ENCODE results near the gene TMSB4X. TPM values are rescaled to one million over a fixed set of nuclear protein-coding genes. Genes with fewer than 3 reads are reported as not detected.
"Not testable (repeated sequence)": the region's sequence is repeated elsewhere in the genome, so short reads cannot be mapped to it uniquely, and the experiment has no call there.

TMSB4X gene
- 7,483 and 8,887 TPM in 2 replicates for total RNA-seq

DNA sequence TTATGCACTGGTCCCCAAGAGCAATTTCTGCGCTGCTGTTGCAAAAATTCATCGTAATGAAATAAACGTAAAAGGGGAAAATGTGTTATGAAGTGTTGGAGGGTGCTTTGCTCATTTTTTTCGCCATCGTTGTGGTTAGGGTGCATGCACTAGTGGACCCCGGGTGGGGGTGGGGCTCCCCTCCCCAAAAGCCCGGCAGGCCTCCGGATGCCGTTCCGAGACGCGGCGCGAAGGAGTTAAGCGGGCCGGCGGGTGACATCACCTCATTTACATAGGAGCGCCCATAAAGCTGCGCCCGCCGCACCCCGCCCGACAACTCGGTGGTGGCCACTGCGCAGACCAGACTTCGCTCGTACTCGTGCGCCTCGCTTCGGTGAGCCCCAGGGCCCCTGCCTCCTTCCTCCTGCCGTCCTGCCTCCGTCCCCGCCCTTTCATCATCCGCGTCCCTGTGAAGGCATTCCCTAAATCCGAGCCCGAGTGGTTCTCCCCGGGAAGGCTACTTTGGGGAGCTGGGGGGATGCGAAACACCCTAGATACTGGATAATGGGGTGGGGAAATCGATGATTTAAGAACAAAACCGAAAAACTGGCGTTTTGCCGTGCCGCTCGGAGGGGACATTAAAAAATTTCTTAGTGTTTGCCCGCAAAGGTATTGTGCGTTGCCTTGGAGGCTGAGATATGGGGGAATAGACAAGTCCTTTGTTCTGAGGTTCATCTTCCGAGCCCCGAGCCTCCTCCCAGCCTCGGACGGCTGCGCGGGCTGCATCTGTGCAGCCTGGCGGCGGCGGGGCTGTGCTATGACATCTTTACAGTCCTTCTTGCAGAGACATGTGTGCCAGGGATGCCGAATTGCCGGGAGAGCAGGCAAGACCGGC is at the start of gene TMSB4X:
TMSB4X (plus strand) TSS at position 315 of the 874 bp plus-strand sequence.
- H3K4me3 ChIP-seq (ENCODE audit: low read depth, low read length), result peak within 1 kb of the TSS; percentile 90
- DNase-seq (ENCODE audit: low read depth), result peak; percentile 84
- TF ChIP-seq, protein P1, sequence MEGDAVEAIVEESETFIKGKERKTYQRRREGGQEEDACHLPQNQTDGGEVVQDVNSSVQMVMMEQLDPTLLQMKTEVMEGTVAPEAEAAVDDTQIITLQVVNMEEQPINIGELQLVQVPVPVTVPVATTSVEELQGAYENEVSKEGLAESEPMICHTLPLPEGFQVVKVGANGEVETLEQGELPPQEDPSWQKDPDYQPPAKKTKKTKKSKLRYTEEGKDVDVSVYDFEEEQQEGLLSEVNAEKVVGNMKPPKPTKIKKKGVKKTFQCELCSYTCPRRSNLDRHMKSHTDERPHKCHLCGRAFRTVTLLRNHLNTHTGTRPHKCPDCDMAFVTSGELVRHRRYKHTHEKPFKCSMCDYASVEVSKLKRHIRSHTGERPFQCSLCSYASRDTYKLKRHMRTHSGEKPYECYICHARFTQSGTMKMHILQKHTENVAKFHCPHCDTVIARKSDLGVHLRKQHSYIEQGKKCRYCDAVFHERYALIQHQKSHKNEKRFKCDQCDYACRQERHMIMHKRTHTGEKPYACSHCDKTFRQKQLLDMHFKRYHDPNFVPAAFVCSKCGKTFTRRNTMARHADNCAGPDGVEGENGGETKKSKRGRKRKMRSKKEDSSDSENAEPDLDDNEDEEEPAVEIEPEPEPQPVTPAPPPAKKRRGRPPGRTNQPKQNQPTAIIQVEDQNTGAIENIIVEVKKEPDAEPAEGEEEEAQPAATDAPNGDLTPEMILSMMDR (IDR thresholded peaks at IDR 0.05; ENCODE audit: insufficient read depth, low read depth, low read length), result no peak

DNA sequence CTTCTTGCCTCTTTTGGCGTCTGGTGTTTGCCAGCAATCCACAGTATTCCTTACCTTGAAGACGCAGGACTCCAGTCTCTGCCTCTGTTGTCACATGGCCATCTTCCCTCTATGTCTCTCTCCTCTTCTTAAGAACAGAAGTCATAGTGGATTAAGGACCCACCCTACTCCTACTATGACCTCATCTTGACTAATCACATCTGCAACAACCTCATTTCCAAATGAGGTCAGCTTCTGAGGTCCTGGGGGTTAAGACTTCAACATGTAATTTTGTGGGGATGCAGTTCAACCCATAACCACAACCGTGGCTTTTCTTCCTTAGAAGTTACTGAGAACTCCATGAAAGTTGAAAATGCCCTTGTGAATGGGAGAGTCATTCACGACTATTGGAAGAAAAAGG is 45.2 kb upstream of the TMSB4X start:
- TF ChIP-seq, protein P1 (IDR thresholded peaks at IDR 0.05; ENCODE audit: insufficient read depth, low read depth, low read length), result no peak
- no peak for DNase-seq (ENCODE audit: low read depth)
- H3K4me3 ChIP-seq (ENCODE audit: low read depth, low read length), result no peak overlapping the region

DNA sequence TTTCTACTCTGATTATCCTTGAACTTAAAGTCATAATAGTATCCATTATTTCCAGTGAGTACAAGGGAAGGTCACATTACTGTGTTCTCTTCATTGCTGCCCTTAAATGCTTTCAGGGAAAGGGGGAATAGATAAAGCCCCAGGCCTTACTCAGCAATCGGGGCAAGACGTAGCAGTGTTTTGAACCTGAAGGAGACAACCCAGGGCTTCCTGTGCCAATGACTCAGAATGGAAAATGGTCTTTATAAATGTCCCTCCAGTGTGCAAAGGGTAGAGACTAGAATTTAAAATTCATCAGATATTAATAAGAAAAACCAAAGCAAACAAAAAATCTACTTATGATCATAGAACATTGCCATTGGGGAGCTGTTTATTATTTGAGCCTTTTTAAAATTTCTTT is 44.8 kb upstream of the TMSB4X start:
- DNase-seq (ENCODE audit: low read depth), result no peak
- TF ChIP-seq, protein P1 (IDR thresholded peaks at IDR 0.05; ENCODE audit: insufficient read depth, low read depth, low read length), result no peak
- H3K4me3 ChIP-seq (ENCODE audit: low read depth, low read length), result no peak overlapping the region

DNA sequence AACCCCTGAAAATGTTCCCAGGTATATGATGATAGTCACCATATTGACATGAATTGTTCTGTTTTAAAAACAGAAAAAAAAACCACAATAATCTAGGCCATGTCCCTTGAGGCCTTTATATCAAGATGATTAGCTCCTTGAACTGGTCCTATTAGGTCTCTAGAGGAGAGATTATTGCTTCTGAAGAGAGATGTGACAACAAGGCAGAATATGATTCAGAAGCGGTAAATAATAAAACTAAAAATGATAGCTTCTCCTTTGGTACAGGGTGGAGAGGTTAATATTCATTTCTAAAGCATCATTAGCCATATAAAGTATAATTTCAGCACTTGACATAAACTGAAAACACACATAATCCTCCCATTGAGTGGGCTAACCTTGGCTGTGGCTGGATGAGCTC is 42.7 kb upstream of the TMSB4X start:
- H3K4me3 ChIP-seq (ENCODE audit: low read depth, low read length), result no peak overlapping the region
- TF ChIP-seq, protein P1 (IDR thresholded peaks at IDR 0.05; ENCODE audit: insufficient read depth, low read depth, low read length), result no peak
- DNase-seq (ENCODE audit: low read depth), result no peak

DNA sequence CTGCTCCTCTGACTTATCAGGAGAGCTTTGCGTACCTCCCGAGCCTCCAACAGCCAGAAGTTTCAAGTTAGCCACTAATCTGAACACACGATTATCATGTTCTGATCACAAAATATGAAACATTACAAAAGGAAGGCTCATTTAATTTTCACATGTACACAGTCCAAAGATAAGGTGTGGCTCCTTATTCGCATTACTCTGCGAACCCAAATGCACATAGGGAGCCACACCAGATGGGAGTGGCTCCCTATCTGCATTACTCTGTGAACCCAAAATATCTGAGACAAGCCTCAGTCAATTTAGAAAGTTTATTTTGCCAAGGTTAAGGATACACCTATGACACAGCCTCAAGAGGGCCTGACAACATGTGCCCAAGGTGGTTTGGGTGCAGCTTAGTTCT is 40.1 kb upstream of the TMSB4X start:
- H3K4me3 ChIP-seq (ENCODE audit: low read depth, low read length), result no peak overlapping the region
- no peak for DNase-seq (ENCODE audit: low read depth)
- TF ChIP-seq, protein P1 (IDR thresholded peaks at IDR 0.05; ENCODE audit: insufficient read depth, low read depth, low read length), result no peak

DNA sequence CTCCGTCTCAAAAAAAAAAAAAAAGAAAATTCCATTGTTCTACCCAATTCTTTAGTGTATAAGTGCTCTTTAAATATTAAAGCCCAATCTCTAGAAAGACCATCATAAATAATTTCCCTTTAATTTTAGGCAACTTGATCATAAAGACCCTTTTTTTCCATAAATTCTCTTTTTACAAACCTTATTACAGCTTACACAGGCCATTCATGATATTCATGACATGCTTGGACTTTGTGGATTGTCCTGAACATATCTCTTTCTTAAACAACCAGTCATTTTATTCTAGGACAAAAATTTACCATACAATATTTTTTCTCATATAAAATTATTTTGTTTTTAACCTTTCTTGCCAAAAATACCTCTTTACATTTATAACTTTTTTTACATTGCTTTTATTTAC is 38.0 kb upstream of the TMSB4X start:
- no peak overlapping the region for H3K4me3 ChIP-seq (ENCODE audit: low read depth, low read length)
- DNase-seq (ENCODE audit: low read depth), result no peak
- TF ChIP-seq, protein P1 (IDR thresholded peaks at IDR 0.05; ENCODE audit: insufficient read depth, low read depth, low read length), result no peak

DNA sequence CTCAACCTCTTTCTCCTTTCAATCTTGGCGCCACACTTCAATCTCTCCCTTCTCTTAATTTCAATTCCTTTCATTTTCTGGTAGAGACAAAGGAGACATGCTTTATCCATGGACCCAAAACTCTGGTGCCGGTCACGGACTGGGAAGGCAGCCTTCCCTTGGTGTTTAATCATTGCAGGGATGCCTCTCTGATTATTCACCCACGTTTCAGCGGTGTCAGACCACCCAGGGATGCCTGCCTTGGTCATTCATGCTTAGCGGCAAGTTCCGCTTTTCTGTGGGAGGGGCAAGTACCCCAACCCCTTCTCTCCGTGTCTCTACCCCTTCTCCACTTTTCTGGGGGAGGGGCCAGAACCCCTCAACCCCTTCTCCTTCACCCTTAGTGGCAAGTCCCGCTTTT is 34.4 kb upstream of the TMSB4X start:
- not testable (repeated sequence) for H3K4me3 ChIP-seq (ENCODE audit: low read depth, low read length); DNase-seq (ENCODE audit: low read depth)

DNA sequence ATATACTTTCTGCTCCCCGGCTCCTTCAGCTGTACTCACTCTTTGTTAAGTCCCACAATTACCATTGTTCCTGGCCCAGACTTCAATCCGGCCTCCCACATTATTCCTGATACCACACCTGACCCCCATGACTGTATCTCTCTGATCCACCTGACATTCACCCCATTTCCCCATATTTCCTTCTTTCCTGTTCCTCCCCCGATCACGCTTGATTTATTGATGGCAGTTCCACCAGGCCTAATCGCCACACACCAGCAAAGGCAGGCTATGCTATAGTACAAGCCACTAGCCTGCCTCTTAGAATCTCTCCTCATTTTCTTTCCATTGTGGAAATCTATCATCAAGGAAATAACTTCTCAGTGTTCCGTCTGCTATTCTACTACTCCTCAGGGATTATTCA is 31.3 kb upstream of the TMSB4X start:
- H3K4me3 ChIP-seq (ENCODE audit: low read depth, low read length); DNase-seq (ENCODE audit: low read depth): not testable (repeated sequence)

DNA sequence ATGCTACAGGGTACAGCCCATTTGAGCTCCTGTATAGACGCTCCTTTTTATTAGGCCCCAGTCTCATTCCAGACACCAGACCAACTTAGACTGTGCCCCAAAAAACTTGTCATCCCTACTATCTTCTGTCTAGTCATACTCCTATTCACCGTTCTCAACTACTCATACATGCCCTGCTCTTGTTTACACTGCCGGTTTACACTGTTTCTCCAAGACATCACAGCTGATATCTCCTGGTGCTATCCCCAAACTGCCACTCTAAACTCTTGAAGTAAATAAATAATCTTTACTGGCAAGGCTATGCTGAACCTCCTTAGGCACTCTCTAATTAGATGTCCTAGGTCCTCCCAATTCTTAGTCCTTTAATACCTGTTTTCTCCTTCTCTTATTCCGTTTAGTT is 30.5 kb upstream of the TMSB4X start:
- not testable (repeated sequence) for DNase-seq (ENCODE audit: low read depth); H3K4me3 ChIP-seq (ENCODE audit: low read depth, low read length)

All from fibroblast of villous mesenchyme (primary cell).